OCI-LY3 (cell line): Measurements from ENCODE around the gene FANCD2.

Source experiments
- EZH2phosphoT487 ChIP-seq: fragments of 200-600 bp; shearing (Covaris generic); IDR thresholded peaks from 2 replicates; pipeline ENCODE4 v1.6.1; 2018; ENCODE audit warnings: antibody characterized with exemption, mixed run types, low read depth
- TF ChIP-seq, protein P1 (sequence below): fragments of 200-600, 300-600 bp; sonication (generic); IDR thresholded peaks from 2 replicates; pipeline ENCODE4 v1.5.1; 2014; ENCODE audit warnings: antibody characterized with exemption, low read length, low read depth

DNA sequence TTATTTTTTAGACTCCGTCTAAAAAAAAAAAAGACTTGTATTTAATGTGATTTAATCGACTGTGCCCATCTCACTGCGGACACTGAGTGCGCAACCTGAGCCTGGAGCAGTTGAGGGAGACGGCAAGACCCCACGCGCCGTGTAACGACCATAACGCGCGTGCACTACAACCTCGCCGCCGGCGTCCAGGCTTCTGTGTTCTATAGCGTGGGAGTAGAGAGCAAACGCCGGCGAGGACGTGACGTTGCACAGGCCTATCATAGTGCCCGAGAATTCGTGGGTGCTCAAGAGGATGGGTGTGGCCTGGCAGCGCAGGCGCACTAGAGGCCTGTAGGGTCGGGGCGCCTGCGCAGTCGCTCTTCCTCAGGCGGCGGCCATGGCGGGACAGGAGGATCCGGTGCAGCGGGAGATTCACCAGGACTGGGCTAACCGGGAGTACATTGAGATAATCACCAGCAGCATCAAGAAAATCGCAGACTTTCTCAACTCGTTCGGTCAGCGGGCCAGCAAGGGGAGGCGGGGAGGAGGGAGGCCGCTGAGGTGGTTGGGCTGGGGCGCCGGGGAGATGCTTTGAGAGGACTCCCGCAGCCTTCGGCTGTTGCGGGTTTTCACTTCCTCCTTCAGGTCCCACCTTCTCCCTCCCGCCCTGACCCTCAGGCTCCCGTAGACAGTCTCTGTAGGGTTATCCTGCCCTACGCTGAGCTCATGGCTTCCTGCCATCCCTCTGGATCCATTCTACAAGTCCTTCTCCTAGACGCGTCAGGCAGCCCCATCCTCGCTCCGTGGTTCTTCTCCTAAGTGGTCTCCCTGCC lies 89.3 kb downstream of the FANCD2 start, which contains the start of gene BRK1:
- TF ChIP-seq, protein P1, sequence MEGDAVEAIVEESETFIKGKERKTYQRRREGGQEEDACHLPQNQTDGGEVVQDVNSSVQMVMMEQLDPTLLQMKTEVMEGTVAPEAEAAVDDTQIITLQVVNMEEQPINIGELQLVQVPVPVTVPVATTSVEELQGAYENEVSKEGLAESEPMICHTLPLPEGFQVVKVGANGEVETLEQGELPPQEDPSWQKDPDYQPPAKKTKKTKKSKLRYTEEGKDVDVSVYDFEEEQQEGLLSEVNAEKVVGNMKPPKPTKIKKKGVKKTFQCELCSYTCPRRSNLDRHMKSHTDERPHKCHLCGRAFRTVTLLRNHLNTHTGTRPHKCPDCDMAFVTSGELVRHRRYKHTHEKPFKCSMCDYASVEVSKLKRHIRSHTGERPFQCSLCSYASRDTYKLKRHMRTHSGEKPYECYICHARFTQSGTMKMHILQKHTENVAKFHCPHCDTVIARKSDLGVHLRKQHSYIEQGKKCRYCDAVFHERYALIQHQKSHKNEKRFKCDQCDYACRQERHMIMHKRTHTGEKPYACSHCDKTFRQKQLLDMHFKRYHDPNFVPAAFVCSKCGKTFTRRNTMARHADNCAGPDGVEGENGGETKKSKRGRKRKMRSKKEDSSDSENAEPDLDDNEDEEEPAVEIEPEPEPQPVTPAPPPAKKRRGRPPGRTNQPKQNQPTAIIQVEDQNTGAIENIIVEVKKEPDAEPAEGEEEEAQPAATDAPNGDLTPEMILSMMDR, result no peak
- no peak for TF ChIP-seq EZH2phosphoT487
